ENCODE measurements around the gene ATP6V1F. TPM values are rescaled to one million over a fixed set of nuclear protein-coding genes. Genes with fewer than 3 reads are reported as not detected.

Gene ATP6V1F
- total and polyA plus RNA-seq, 10 donors = 78.3 to 285 (median 91.5) TPM

- intact Hi-C loops (cut with DNase I; ENCODE audit: low total_unique reads) = no loop called here
- Histone ChIP-seq H3K36me3 (no peaks in the 10 kb centered on the region), H3K27me3 (replicated peaks in 1 of 7) (peaks cover 0 to 74% (median 24%) of the 10 kb centered on the region in 7 donors), H3K4me1 (peaks cover 0 to 31% (median 6%) of the 10 kb centered on the region in 6 donors), H3K4me3 (no peak overlapping the region), H3K27ac (no peak overlapping the region), H3K9me3 (no peaks in the 10 kb centered on the region)
- peak; percentile 14 for DNase-seq
- WGBS, 5 donors = 83 to 91% (median 85%) methylated on average over 4 to 6 of the region's 6 CpGs
- TF ChIP-seq POLR2AphosphoS5 (IDR thresholded peaks at IDR 0.05) = no peak
These were observed 46.3 kb downstream of the ATP6V1F start for GRCh38 chr7:128908750-128909624.

GRCh38 chr7:128909625-128910568, 47.2 kb downstream of the ATP6V1F start:
- peak; percentile 74 for DNase-seq
- no peak for TF ChIP-seq CTCF (IDR thresholded peaks at IDR 0.05 in 8 of 11, conservative IDR thresholded peaks at IDR 0.05 in 3 of 11)
- TF ChIP-seq POLR2AphosphoS5 (IDR thresholded peaks at IDR 0.05) = no peak
- Histone ChIP-seq H3K36me3 (no peaks in the 10 kb centered on the region), H3K27ac (no peak overlapping the region), H3K9me3 (no peaks in the 10 kb centered on the region), H3K4me3 (peak overlapping the region in 3 of 8 donors; percentile 3 to 39 (median 14)), H3K27me3 (replicated peaks in 1 of 7) (peaks cover 0 to 78% (median 33%) of the 10 kb centered on the region in 7 donors), H3K4me1 (peaks cover 0 to 32% (median 9%) of the 10 kb centered on the region in 6 donors)
- intact Hi-C loops (cut with DNase I; ENCODE audit: low total_unique reads) = no loop called here
- WGBS, 5 donors = 21 to 26% (median 23%) methylated on average over 36 to 42 of the region's 42 CpGs

GRCh38 chr7:128910569-128910945, 47.9 kb downstream of the ATP6V1F start, which contains the start of gene KCP:
KCP (minus strand) TSS chr7:128910709; CDS start chr7:128910676, 33 bp downstream.
- peaks cover 3 to 37% (median 16%) of the 10 kb centered on the region in 6 donors for H3K4me1 ChIP-seq
- H3K4me3 ChIP-seq = peak within 1 kb of the TSS in 3 of 8 donors; percentile 3 to 39 (median 14)
- DNase-seq = no peak
- H3K27ac ChIP-seq = no peak within 1 kb of the TSS
- 42 to 55% (median 43%) methylated on average over 20 to 34 of the region's 34 CpGs for whole genome bisulfite sequencing, 5 donors
- TF ChIP-seq POLR2AphosphoS5 (IDR thresholded peaks at IDR 0.05) (no peak), POLR2A (IDR thresholded peaks at IDR 0.05) (no peak), CTCF (IDR thresholded peaks at IDR 0.05 in 8 of 11, conservative IDR thresholded peaks at IDR 0.05 in 3 of 11) (no peak)
- H3K27me3 ChIP-seq (replicated peaks in 1 of 7) = peaks cover 0 to 84% (median 40%) of the 10 kb centered on the region in 7 donors
- intact Hi-C loops (cut with DNase I; ENCODE audit: low total_unique reads) = no loop called here
- no peaks in the 10 kb centered on the region for H3K9me3 ChIP-seq
- H3K36me3 ChIP-seq = no peaks in the 10 kb centered on the region

- intact Hi-C loops (cut with DNase I; ENCODE audit: low total_unique reads) = no loop called here
- Histone ChIP-seq H3K9me3 (no peaks in the 10 kb centered on the region), H3K27me3 (replicated peaks in 1 of 7) (peaks cover 0 to 88% (median 48%) of the 10 kb centered on the region in 7 donors), H3K4me3 (no peak overlapping the region), H3K4me1 (peaks cover 3 to 45% (median 21%) of the 10 kb centered on the region in 6 donors), H3K36me3 (no peaks in the 10 kb centered on the region), H3K27ac (no peak overlapping the region)
- DNase-seq = peak; percentile 63
- no peak for TF ChIP-seq POLR2A (IDR thresholded peaks at IDR 0.05)
- no peak for TF ChIP-seq CTCF (IDR thresholded peaks at IDR 0.05 in 8 of 11, conservative IDR thresholded peaks at IDR 0.05 in 3 of 11)
- no peak for TF ChIP-seq POLR2AphosphoS5 (IDR thresholded peaks at IDR 0.05)
- 55 to 83% (median 63%) methylated on average over 6 to 8 of the region's 8 CpGs for WGBS, 5 donors
These were observed 48.9 kb downstream of the ATP6V1F start for GRCh38 chr7:128911423-128912031.

Measured in spleen (tissue), 11 donors.